Ishikawa (cell line): ENCODE results near the gene OR2T8.
"Not testable (repeated sequence)": the region's sequence is repeated elsewhere in the genome, so short reads cannot be mapped to it uniquely, and the experiment has no call there.

ENCODE experiments used
- CEBPB ChIP-seq: IDR thresholded peaks from 2 replicates; pipeline ENCODE4 v1.6.1; 2012
- CREB1 ChIP-seq: IDR thresholded peaks from 2 replicates; pipeline ENCODE4 v1.6.1; 2012; ENCODE audit warnings: low read depth
- EGR1 ChIP-seq: IDR thresholded peaks from 2 replicates; pipeline ENCODE4 v1.6.1; 2012
- EP300 ChIP-seq: IDR thresholded peaks from 2 replicates; pipeline ENCODE4 v1.6.1; 2012; ENCODE audit warnings: borderline replicate concordance
- FOXM1 ChIP-seq: IDR thresholded peaks from 2 replicates; pipeline ENCODE4 v1.6.1; 2012; ENCODE audit warnings: low read depth, borderline replicate concordance
- NFIC ChIP-seq: IDR thresholded peaks from 2 replicates; pipeline ENCODE4 v1.6.1; 2012
- RAD21 ChIP-seq: IDR thresholded peaks from 2 replicates; pipeline ENCODE4 v1.6.1; 2012; ENCODE audit warnings: low read depth
- TAF1 ChIP-seq: IDR thresholded peaks from 2 replicates; pipeline ENCODE4 v1.6.1; 2012; ENCODE audit warnings: low read depth, mild to moderate bottlenecking
- TCF12 ChIP-seq: IDR thresholded peaks from 2 replicates; pipeline ENCODE4 v1.6.1; 2012; ENCODE audit warnings: low read depth
- TEAD4 ChIP-seq: IDR thresholded peaks from 2 replicates; pipeline ENCODE4 v1.6.1; 2012
- YY1 ChIP-seq: IDR thresholded peaks from 2 replicates; pipeline ENCODE4 v1.6.1; 2012; ENCODE audit warnings: low read depth
- TF ChIP-seq, protein P1 (sequence below): IDR thresholded peaks from 2 replicates; pipeline ENCODE4 v1.6.1; 2012; ENCODE audit warnings: low read depth, mild to moderate bottlenecking
- TF ChIP-seq, protein P2 (sequence below): IDR thresholded peaks from 2 replicates; pipeline ENCODE4 v1.6.1; 2012
- TF ChIP-seq, protein P3 (sequence below): IDR thresholded peaks from 2 replicates; pipeline ENCODE4 v1.6.1; 2012

DNA sequence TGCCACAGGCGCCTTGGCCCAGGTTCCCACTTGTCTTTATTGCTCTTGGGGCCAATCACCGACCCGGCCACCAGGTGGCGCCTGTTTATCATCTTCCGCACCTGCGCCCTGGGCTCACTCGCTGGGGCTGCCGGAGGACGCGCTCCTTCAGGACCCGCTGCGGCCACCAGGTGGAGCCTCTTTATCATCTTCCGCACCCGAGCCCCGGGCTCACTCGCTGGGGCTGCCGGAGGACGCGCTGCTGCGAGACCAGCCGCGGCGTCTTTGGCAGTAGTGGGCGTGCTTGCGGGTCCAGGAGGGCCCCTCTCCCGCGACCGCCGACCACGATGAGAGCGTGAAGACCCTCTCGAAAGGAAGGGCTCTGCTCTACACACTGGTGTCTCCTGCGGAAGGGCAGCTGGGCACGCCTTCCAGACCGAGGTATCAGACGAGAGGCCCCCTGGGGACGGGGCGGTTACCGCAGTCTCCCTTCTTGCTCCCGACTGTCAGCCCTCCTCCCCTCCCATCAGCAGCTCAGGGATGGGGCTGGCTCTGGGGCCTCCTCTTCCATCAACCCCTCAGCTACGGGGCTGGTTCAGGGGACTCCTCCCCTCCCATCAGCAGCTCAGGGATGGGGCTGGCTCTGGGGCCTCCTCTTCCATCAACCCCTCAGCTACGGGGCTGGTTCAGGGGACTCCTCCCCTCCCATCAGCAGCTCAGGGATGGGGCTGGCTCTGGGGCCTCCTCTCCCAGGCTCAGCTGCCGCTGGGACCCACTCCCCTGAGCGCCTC is 17.1 kb downstream of the OR2T8 start:
- TF ChIP-seq RAD21 = peak; percentile 48; the same call in 1 of the 2 replicates
- TF ChIP-seq NFIC, YY1, TAF1, EP300, CEBPB, TEAD4, FOXM1, EGR1, TCF12, CREB1: not testable (repeated sequence)
- TF ChIP-seq, protein P1, sequence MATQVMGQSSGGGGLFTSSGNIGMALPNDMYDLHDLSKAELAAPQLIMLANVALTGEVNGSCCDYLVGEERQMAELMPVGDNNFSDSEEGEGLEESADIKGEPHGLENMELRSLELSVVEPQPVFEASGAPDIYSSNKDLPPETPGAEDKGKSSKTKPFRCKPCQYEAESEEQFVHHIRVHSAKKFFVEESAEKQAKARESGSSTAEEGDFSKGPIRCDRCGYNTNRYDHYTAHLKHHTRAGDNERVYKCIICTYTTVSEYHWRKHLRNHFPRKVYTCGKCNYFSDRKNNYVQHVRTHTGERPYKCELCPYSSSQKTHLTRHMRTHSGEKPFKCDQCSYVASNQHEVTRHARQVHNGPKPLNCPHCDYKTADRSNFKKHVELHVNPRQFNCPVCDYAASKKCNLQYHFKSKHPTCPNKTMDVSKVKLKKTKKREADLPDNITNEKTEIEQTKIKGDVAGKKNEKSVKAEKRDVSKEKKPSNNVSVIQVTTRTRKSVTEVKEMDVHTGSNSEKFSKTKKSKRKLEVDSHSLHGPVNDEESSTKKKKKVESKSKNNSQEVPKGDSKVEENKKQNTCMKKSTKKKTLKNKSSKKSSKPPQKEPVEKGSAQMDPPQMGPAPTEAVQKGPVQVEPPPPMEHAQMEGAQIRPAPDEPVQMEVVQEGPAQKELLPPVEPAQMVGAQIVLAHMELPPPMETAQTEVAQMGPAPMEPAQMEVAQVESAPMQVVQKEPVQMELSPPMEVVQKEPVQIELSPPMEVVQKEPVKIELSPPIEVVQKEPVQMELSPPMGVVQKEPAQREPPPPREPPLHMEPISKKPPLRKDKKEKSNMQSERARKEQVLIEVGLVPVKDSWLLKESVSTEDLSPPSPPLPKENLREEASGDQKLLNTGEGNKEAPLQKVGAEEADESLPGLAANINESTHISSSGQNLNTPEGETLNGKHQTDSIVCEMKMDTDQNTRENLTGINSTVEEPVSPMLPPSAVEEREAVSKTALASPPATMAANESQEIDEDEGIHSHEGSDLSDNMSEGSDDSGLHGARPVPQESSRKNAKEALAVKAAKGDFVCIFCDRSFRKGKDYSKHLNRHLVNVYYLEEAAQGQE = not testable (repeated sequence)
- TF ChIP-seq, protein P2, sequence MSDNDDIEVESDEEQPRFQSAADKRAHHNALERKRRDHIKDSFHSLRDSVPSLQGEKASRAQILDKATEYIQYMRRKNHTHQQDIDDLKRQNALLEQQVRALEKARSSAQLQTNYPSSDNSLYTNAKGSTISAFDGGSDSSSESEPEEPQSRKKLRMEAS = not testable (repeated sequence)
- TF ChIP-seq, protein P3, sequence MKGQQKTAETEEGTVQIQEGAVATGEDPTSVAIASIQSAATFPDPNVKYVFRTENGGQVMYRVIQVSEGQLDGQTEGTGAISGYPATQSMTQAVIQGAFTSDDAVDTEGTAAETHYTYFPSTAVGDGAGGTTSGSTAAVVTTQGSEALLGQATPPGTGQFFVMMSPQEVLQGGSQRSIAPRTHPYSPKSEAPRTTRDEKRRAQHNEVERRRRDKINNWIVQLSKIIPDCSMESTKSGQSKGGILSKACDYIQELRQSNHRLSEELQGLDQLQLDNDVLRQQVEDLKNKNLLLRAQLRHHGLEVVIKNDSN = not testable (repeated sequence)
